GM21528 (cell line): Measurements from ENCODE around the gene YIPF4.
A peak's percentile ranks its signal among the peaks of the same experiment; 100 is the strongest.
"Not testable (repeated sequence)": the region's sequence is repeated elsewhere in the genome, so short reads cannot be mapped to it uniquely, and the experiment has no call there.

Source experiments
- ATAC-seq: cut with Tn5 transposase; IDR thresholded peaks from one replicate; pipeline ENCODE4 v1.9.1; 2021; ENCODE audit warnings: mild to moderate bottlenecking, moderate library complexity; ENCODE audit not compliant: unreplicated experiment, low FRiP score

YIPF4 gene

DNA sequence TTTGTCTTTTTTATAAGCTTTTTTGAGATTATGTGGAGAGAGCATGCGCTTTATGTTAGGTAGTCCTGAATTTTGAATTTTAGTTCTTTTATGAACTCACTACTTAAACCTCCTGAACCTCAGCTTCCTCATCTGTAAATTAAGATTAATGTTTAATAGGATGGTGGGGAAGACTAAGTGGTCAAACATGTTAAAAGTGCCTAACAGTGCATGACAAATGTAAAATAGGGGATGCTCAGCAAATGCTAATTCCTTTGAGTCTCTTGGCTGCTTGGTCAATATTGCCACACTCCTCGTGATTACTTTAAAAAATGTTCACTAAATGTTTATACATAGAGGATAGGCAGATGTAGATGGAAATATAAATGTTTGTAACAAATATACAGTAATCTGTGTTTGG, 85.9 kb downstream of the YIPF4 start:
- ATAC-seq: peak; percentile 52

DNA sequence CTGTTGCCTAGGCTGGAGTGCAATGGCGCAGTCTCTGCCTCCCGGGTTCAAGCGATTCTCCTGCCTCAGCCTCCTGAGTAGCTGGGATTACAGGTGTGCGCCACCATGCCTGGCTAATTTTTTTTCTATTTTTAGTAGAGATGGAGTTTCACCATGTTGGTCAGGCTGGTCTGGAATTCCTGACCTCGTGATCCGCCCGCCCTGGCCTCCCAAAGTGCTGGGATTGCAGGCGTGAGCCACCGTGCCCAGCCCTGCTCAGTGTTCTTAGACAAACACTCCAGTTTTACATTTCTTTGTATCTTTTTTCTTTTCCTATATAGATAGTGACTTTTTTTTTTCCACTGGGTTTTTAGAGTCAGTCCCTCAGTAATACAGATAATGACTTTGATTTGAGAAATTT, 86.6 kb downstream of the YIPF4 start:
- not testable (repeated sequence) for ATAC-seq

DNA sequence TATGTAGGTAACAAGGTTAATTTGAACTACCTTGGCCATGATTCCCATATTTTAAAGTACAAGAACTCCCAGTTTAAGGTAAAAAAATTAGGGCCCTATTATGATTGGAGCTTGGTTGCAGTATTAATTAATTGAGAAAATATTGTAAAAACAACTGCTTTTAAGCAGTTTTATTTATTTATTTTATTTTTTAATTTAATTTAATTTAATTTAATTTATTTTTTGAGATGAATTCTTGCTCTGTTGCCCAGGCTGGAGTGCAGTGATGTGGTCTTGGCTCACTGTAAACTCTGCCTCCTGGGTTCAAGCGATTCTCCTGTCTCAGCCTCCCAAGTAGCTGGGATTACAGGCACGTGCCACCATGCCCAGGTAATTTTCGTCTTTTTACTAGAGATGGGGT, 88.0 kb downstream of the YIPF4 start:
- ATAC-seq: not testable (repeated sequence)
